KMS-11 (cell line): Measurements from ENCODE around the gene ADGRB3.

ENCODE experiments used
- H2AFZ ChIP-seq: fragments of 200-600 bp; sonication (generic); 2 replicates; pipeline ENCODE4 v1.6.1; 2016; ENCODE audit warnings: antibody characterized with exemption, mixed run types, low read depth
- H3K27ac ChIP-seq: fragments of 200-600 bp; sonication (generic); 2 replicates; pipeline ENCODE4 v1.6.1; 2016; ENCODE audit warnings: mild to moderate bottlenecking, mixed run types
- H3K27me3 ChIP-seq: fragments of 200-600 bp; sonication (generic); 2 replicates; pipeline ENCODE4 v1.6.1; 2017; ENCODE audit warnings: mild to moderate bottlenecking, low read depth, mixed run types, moderate library complexity; ENCODE audit not compliant: insufficient read depth
- H3K36me3 ChIP-seq: fragments of 200-600 bp; sonication (generic); 2 replicates; pipeline ENCODE4 v1.6.1; 2017; ENCODE audit warnings: mild to moderate bottlenecking, mixed run types; ENCODE audit not compliant: insufficient read depth
- H3K4me1 ChIP-seq: fragments of 200-600 bp; sonication (generic); 2 replicates; pipeline ENCODE4 v1.6.1; 2016; ENCODE audit warnings: mild to moderate bottlenecking, low read depth, mixed run types; ENCODE audit not compliant: poor library complexity, severe bottlenecking
- H3K4me2 ChIP-seq: fragments of 200-600 bp; sonication (generic); 2 replicates; pipeline ENCODE4 v1.7.0; 2016; ENCODE audit warnings: mild to moderate bottlenecking, mixed run types
- H3K4me3 ChIP-seq: fragments of 200-600 bp; sonication (generic); IDR thresholded peaks from 2 replicates; pipeline ENCODE4 v1.6.1; 2017; ENCODE audit warnings: low read depth, low read length, mixed read lengths; ENCODE audit not compliant: insufficient read depth
- H3K79me2 ChIP-seq: fragments of 200-600 bp; sonication (generic); 2 replicates; pipeline ENCODE4 v1.6.1; 2016; ENCODE audit warnings: low read depth, mixed run types; ENCODE audit not compliant: insufficient read depth
- H3K9ac ChIP-seq: fragments of 200-600 bp; sonication (generic); 2 replicates; pipeline ENCODE4 v1.6.1; 2016; ENCODE audit warnings: mild to moderate bottlenecking, mixed run types
- H4K20me1 ChIP-seq: fragments of 200-600 bp; sonication (generic); 2 replicates; pipeline ENCODE4 v1.6.1; 2016; ENCODE audit warnings: mild to moderate bottlenecking, mixed run types; ENCODE audit not compliant: insufficient read depth
- CTCF ChIP-seq: fragments of 200-600 bp; sonication (generic); conservative IDR thresholded peaks from 2 replicates; pipeline ENCODE4 v1.6.1; 2017; ENCODE audit warnings: low read depth, mild to moderate bottlenecking, antibody characterized with exemption, low read length, moderate library complexity, mixed read lengths

Gene ADGRB3

GRCh38 chr6:69305456-69305855 is 670.4 kb downstream of the ADGRB3 start:
- no peaks in the 10 kb centered on the region for H3K4me1 ChIP-seq
- H3K9ac ChIP-seq, result no peak overlapping the region
- no peaks in the 10 kb centered on the region for H3K27me3 ChIP-seq
- H2AFZ ChIP-seq, result no peak overlapping the region
- no peak overlapping the region for H3K27ac ChIP-seq
- no peak for TF ChIP-seq CTCF
- no peaks in the 10 kb centered on the region for H3K36me3 ChIP-seq
- H3K4me3 ChIP-seq, result no peak overlapping the region
- no peak overlapping the region for H3K4me2 ChIP-seq
- H3K79me2 ChIP-seq, result no peaks in the 10 kb centered on the region
- H4K20me1 ChIP-seq, result no peaks in the 10 kb centered on the region

GRCh38 chr6:69308584-69308983 is 673.5 kb downstream of the ADGRB3 start:
- Histone ChIP-seq H3K27me3 (no peaks in the 10 kb centered on the region), H3K9ac (no peak overlapping the region), H3K36me3 (no peaks in the 10 kb centered on the region), H3K79me2 (no peaks in the 10 kb centered on the region), H2AFZ (no peak overlapping the region), H4K20me1 (no peaks in the 10 kb centered on the region), H3K4me3 (no peak overlapping the region), H3K27ac (no peak overlapping the region), H3K4me1 (no peaks in the 10 kb centered on the region), H3K4me2 (no peak overlapping the region)
- no peak for TF ChIP-seq CTCF

- no peak overlapping the region for H3K27ac ChIP-seq
- no peaks in the 10 kb centered on the region for H3K27me3 ChIP-seq
- H3K4me1 ChIP-seq, result no peaks in the 10 kb centered on the region
- no peaks in the 10 kb centered on the region for H3K79me2 ChIP-seq
- no peaks in the 10 kb centered on the region for H4K20me1 ChIP-seq
- no peak for TF ChIP-seq CTCF
- no peak overlapping the region for H2AFZ ChIP-seq
- no peak overlapping the region for H3K9ac ChIP-seq
- no peak overlapping the region for H3K4me3 ChIP-seq
- no peak overlapping the region for H3K4me2 ChIP-seq
- H3K36me3 ChIP-seq, result no peaks in the 10 kb centered on the region
Measured at GRCh38 chr6:69311888-69312287, 676.8 kb downstream of the ADGRB3 start.

- H4K20me1 ChIP-seq, result no peaks in the 10 kb centered on the region
- TF ChIP-seq CTCF, result no peak
- H3K36me3 ChIP-seq, result no peaks in the 10 kb centered on the region
- H3K4me1 ChIP-seq, result no peaks in the 10 kb centered on the region
- no peak overlapping the region for H3K4me3 ChIP-seq
- no peak overlapping the region for H3K9ac ChIP-seq
- H3K79me2 ChIP-seq, result no peaks in the 10 kb centered on the region
- no peaks in the 10 kb centered on the region for H3K27me3 ChIP-seq
- no peak overlapping the region for H2AFZ ChIP-seq
- H3K27ac ChIP-seq, result no peak overlapping the region
- no peak overlapping the region for H3K4me2 ChIP-seq
Measured at GRCh38 chr6:69314001-69314400, 678.9 kb downstream of the ADGRB3 start.

- no peak for TF ChIP-seq CTCF
Measured at GRCh38 chr6:69314531-69314930, 679.4 kb downstream of the ADGRB3 start.

More at GRCh38 chr6:69314531-69314930, 679.4 kb downstream of the ADGRB3 start:
- no peaks in the 10 kb centered on the region for H3K4me1 ChIP-seq
- no peak overlapping the region for H2AFZ ChIP-seq
- H4K20me1 ChIP-seq, result no peaks in the 10 kb centered on the region
- no peak overlapping the region for H3K9ac ChIP-seq
- H3K27ac ChIP-seq, result no peak overlapping the region
- no peak overlapping the region for H3K4me3 ChIP-seq
- H3K4me2 ChIP-seq, result no peak overlapping the region
- no peaks in the 10 kb centered on the region for H3K27me3 ChIP-seq
- H3K36me3 ChIP-seq, result no peaks in the 10 kb centered on the region
- H3K79me2 ChIP-seq, result no peaks in the 10 kb centered on the region
